H9 (cell line): ENCODE data around the gene SPTBN1. TPM values are rescaled to one million over a fixed set of nuclear protein-coding genes. Genes with fewer than 3 reads are reported as not detected.

Source experiments
- DNase-seq: peaks from one replicate; pipeline ENCODE4 v3.0.0-alpha.2; 2017
- H2AFZ ChIP-seq: one replicate; pipeline ENCODE4 v1.6.1; 2013; ENCODE audit warnings: mild to moderate bottlenecking, low read length, control low read depth, moderate library complexity
- H2AK5ac ChIP-seq: 2 replicates; pipeline ENCODE4 v1.6.1; 2013; ENCODE audit warnings: low read length, control low read depth, mixed read lengths; ENCODE audit not compliant: insufficient read length
- H2BK120ac ChIP-seq: one replicate; pipeline ENCODE4 v1.6.1; 2013; ENCODE audit warnings: low read depth, mild to moderate bottlenecking, low read length, control low read depth, inconsistent platforms; ENCODE audit not compliant: poor library complexity, severe bottlenecking
- H2BK12ac ChIP-seq: 2 replicates; pipeline ENCODE4 v1.6.1; 2013; ENCODE audit warnings: low read length, control low read depth, mixed read lengths, low read depth; ENCODE audit not compliant: insufficient read length
- H2BK15ac ChIP-seq: 2 replicates; pipeline ENCODE4 v1.6.1; 2013; ENCODE audit warnings: low read depth, low read length, control low read depth
- H2BK20ac ChIP-seq: one replicate; pipeline ENCODE4 v1.6.1; 2013; ENCODE audit warnings: low read depth, mild to moderate bottlenecking, low read length, control low read depth, inconsistent platforms; ENCODE audit not compliant: poor library complexity, severe bottlenecking
- H2BK5ac ChIP-seq: 2 replicates; pipeline ENCODE4 v1.6.1; 2013; ENCODE audit warnings: low read length, control low read depth, mixed read lengths; ENCODE audit not compliant: insufficient read length
- H3K14ac ChIP-seq: 2 replicates; pipeline ENCODE4 v1.6.1; 2013; ENCODE audit warnings: low read length, control low read depth; ENCODE audit not compliant: insufficient read depth
- H3K18ac ChIP-seq: 2 replicates; pipeline ENCODE4 v1.6.1; 2013; ENCODE audit warnings: low read depth, mild to moderate bottlenecking, mixed read lengths, low read length, control low read depth; ENCODE audit not compliant: insufficient read length
- H3K23ac ChIP-seq: 2 replicates; pipeline ENCODE4 v1.6.1; 2013; ENCODE audit warnings: low read length, control low read depth, mixed read lengths, low read depth; ENCODE audit not compliant: insufficient read length
- H3K23me2 ChIP-seq: 2 replicates; pipeline ENCODE4 v1.6.1; 2013; ENCODE audit warnings: low read depth, mild to moderate bottlenecking, mixed read lengths, low read length, control low read depth; ENCODE audit not compliant: insufficient read length, poor library complexity, severe bottlenecking
- H3K27ac ChIP-seq: 2 replicates; pipeline ENCODE4 v1.5.1; 2013; ENCODE audit warnings: low read length, control low read depth, mixed read lengths, low read depth; ENCODE audit not compliant: insufficient read length
- H3K27me3 ChIP-seq: 2 replicates; pipeline ENCODE4 v1.6.1; 2013; ENCODE audit warnings: low read length, control low read depth, inconsistent platforms; ENCODE audit not compliant: insufficient read depth
- H3K4ac ChIP-seq: 2 replicates; pipeline ENCODE4 v1.6.1; 2013; ENCODE audit warnings: low read depth, mild to moderate bottlenecking, control low read depth, inconsistent platforms, low read length, moderate library complexity
- H3K4me1 ChIP-seq: 2 replicates; pipeline ENCODE4 v1.6.1; 2013; ENCODE audit warnings: low read length, control low read depth, inconsistent platforms; ENCODE audit not compliant: insufficient read depth
- H3K4me2 ChIP-seq: 2 replicates; pipeline ENCODE4 v1.6.1; 2013; ENCODE audit warnings: low read length, control low read depth, mixed read lengths; ENCODE audit not compliant: insufficient read length, insufficient read depth
- H3K56ac ChIP-seq: 2 replicates; pipeline ENCODE4 v1.6.1; 2013; ENCODE audit warnings: low read depth, mild to moderate bottlenecking, mixed read lengths, low read length, control low read depth; ENCODE audit not compliant: insufficient read length
- H3K79me1 ChIP-seq: 2 replicates; pipeline ENCODE4 v1.6.1; 2013; ENCODE audit warnings: low read depth, mild to moderate bottlenecking, moderate library complexity, low read length, control low read depth, inconsistent platforms; ENCODE audit not compliant: insufficient read depth, poor library complexity, severe bottlenecking
- H3K79me2 ChIP-seq: 2 replicates; pipeline ENCODE4 v1.6.1; 2013; ENCODE audit warnings: low read length, control low read depth, inconsistent platforms; ENCODE audit not compliant: insufficient read depth
- H3K9ac ChIP-seq: 2 replicates; pipeline ENCODE4 v1.6.1; 2013; ENCODE audit warnings: low read length, control low read depth, mixed read lengths; ENCODE audit not compliant: insufficient read length; ENCODE audit errors: extremely low read depth
- H3K9me3 ChIP-seq: one replicate; pipeline ENCODE4 v1.6.1; 2013; ENCODE audit warnings: low read depth, low read length, inconsistent platforms; ENCODE audit not compliant: control insufficient read depth
- H3T11ph ChIP-seq: one replicate; pipeline ENCODE4 v1.6.1; 2013; ENCODE audit warnings: mild to moderate bottlenecking, low read length, control low read depth, inconsistent platforms
- H4K20me1 ChIP-seq: one replicate; pipeline ENCODE4 v1.6.1; 2013; ENCODE audit not compliant: control insufficient read depth, insufficient read length, insufficient read depth
- H4K5ac ChIP-seq: 2 replicates; pipeline ENCODE4 v1.6.1; 2013; ENCODE audit warnings: low read depth, mild to moderate bottlenecking, mixed read lengths, low read length, control low read depth; ENCODE audit not compliant: insufficient read length
- H4K8ac ChIP-seq: replicated peaks from 2 replicates; pipeline ENCODE4 v1.6.1; 2013; ENCODE audit warnings: low read length, control low read depth, mixed read lengths, low read depth; ENCODE audit not compliant: insufficient read length
- H4K91ac ChIP-seq: 2 replicates; pipeline ENCODE4 v1.6.1; 2013; ENCODE audit warnings: low read depth, mild to moderate bottlenecking, moderate library complexity, mixed read lengths, low read length, control low read depth; ENCODE audit not compliant: insufficient read length
- H3K27ac Mint-ChIP-seq, 3 experiments: 2 replicates in 2 of 3; 3 replicates in 1 of 3; pipeline ENCODE4 v1.8.0; 2020 to 2021; ENCODE audit warnings: mixed read lengths in 3 of 3, mild to moderate bottlenecking in 1 of 3, moderate library complexity in 1 of 3
- H3K27me3 Mint-ChIP-seq: 2 replicates; pipeline ENCODE4 v1.8.0; 2021; ENCODE audit warnings: low read depth, mild to moderate bottlenecking, moderate library complexity, mixed read lengths
- H3K36me3 Mint-ChIP-seq, 3 experiments: 2 replicates in 2 of 3; 3 replicates in 1 of 3; pipeline ENCODE4 v1.8.0; 2020 to 2021; ENCODE audit warnings: low read depth in 3 of 3, mixed read lengths in 3 of 3; ENCODE audit not compliant: insufficient read depth in 1 of 3
- H3K4me1 Mint-ChIP-seq, 2 experiments: 2 replicates each; pipeline ENCODE4 v1.8.0; 2020; ENCODE audit warnings: mixed read lengths in 2 of 2
- H3K4me3 Mint-ChIP-seq, 2 experiments: 2 replicates in 1 of 2; 3 replicates in 1 of 2; pipeline ENCODE4 v1.8.0; 2020 to 2021; ENCODE audit warnings: mild to moderate bottlenecking in 2 of 2, mixed read lengths in 2 of 2, moderate library complexity in 1 of 2
- H3K9me3 Mint-ChIP-seq, 2 experiments: 2 replicates in 1 of 2; 3 replicates in 1 of 2; pipeline ENCODE4 v1.8.0; 2020; ENCODE audit warnings: mild to moderate bottlenecking in 2 of 2, mixed read lengths in 2 of 2, moderate library complexity in 1 of 2
- WGBS: extraction: QIAGEN DNeasy Blood & Tissue Kit; methylation state at CpG from one replicate; pipeline ENCODE4 v1.1.7; 2013; ENCODE audit warnings: missing lambda C conversion rate, low lambda C conversion rate, mixed read lengths; ENCODE audit not compliant: insufficient read length; ENCODE audit errors: extremely low coverage; 5-methylcytosine and 5-hydroxymethylcytosine counted together
- total RNA-seq: library from RNA; stranded (reverse); gene quantifications from 2 replicates; pipeline ENCODE4 v1.2.1, GENCODE V29; 2021
- TF ChIP-seq, protein P1 (sequence below): fragments of 200-600 bp; sonication (generic); conservative IDR thresholded peaks from 3 replicates; pipeline ENCODE4 v1.8.0; 2021; ENCODE audit warnings: antibody characterized with exemption, mild to moderate bottlenecking

The SPTBN1 gene
- total RNA-seq, 1 experiment from 2014 or later: 164 TPM

DNA sequence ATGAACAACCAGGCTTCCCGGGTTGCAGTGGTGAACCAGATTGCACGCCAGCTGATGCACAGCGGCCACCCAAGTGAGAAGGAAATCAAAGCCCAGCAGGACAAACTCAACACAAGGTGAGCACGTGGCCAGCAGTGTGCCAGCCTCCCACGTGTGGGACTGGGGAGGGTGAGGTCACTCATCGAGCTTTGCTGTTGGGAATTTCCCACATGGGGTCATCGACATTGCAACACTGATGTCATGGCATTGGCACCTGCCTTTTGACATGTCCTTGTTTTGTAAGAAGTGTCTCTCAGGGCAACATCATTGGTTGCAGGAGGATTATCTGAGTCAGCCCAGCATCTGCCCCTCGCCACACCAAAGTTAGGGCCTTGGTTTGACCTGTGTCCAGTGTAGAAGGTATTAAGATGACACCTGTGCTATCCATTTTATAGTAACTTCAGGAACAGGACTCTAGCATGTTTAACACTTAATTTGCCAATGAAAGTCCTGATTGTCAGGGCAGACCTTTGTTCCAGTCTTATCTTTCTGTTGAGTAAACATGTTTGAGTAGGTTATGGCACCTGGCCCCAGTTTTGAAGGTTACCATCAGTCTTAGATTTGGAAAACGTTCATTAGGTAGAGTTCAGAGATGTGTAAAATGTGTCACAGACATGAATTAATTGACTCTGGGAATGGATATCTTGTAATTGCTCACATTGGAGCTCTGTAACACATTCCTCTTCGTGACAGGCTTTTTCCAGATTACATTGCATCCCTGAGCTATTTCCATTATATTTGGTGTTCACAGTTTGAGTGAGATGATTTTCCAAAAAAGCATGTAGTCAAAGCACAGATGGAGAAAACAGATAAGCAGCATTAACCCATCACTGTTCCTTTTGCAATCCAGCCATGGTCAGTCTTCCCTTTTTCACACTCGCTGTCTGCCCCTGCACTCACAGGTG is 174.1 kb downstream of the SPTBN1 start:
- Mint-ChIP-seq H3K27me3 (no peaks in the 10 kb centered on the region), H3K4me1 (no peaks in the 10 kb centered on the region; a peak in 1 of 4 replicates), H3K4me3 (no peak overlapping the region), H3K27ac (no peak overlapping the region), H3K36me3 (peaks cover 60 to 95% (median 95%) of the 10 kb centered on the region in 3 experiments), H3K9me3 (no peaks in the 10 kb centered on the region)
- no peak overlapping the region for H2BK20ac ChIP-seq
- H3K4me1 ChIP-seq: no peaks in the 10 kb centered on the region
- TF ChIP-seq, protein P1, sequence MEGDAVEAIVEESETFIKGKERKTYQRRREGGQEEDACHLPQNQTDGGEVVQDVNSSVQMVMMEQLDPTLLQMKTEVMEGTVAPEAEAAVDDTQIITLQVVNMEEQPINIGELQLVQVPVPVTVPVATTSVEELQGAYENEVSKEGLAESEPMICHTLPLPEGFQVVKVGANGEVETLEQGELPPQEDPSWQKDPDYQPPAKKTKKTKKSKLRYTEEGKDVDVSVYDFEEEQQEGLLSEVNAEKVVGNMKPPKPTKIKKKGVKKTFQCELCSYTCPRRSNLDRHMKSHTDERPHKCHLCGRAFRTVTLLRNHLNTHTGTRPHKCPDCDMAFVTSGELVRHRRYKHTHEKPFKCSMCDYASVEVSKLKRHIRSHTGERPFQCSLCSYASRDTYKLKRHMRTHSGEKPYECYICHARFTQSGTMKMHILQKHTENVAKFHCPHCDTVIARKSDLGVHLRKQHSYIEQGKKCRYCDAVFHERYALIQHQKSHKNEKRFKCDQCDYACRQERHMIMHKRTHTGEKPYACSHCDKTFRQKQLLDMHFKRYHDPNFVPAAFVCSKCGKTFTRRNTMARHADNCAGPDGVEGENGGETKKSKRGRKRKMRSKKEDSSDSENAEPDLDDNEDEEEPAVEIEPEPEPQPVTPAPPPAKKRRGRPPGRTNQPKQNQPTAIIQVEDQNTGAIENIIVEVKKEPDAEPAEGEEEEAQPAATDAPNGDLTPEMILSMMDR: no peak
- no peak overlapping the region for H4K5ac ChIP-seq
- no peak overlapping the region for H2BK12ac ChIP-seq
- H3K9me3 ChIP-seq: no peaks in the 10 kb centered on the region
- H3K56ac ChIP-seq: no peak overlapping the region
- H3T11ph ChIP-seq: no peak overlapping the region
- no peak overlapping the region for H3K27ac ChIP-seq
- no peak overlapping the region for H3K23ac ChIP-seq
- H3K79me1 ChIP-seq: no peaks in the 10 kb centered on the region
- H3K9ac ChIP-seq: no peak overlapping the region
- no peak overlapping the region for H3K4ac ChIP-seq
- WGBS: no CpG with 5 or more reads among the region's 11 CpGs
- no peak overlapping the region for H2BK5ac ChIP-seq
- H2AFZ ChIP-seq: no peak overlapping the region
- H2BK15ac ChIP-seq: no peak overlapping the region
- no peak overlapping the region for H3K14ac ChIP-seq
- no peak for DNase-seq
- H4K91ac ChIP-seq: no peak overlapping the region
- H3K4me2 ChIP-seq: no peak overlapping the region
- H3K18ac ChIP-seq: no peak overlapping the region
- H2BK120ac ChIP-seq: no peak overlapping the region
- H3K27me3 ChIP-seq: no peaks in the 10 kb centered on the region
- no peaks in the 10 kb centered on the region; the same call in 1 of the 2 replicates for H3K79me2 ChIP-seq
- H4K8ac ChIP-seq: no peak overlapping the region
- H4K20me1 ChIP-seq: peaks cover 4% of the 10 kb centered on the region
- H2AK5ac ChIP-seq: no peak overlapping the region
- no peaks in the 10 kb centered on the region for H3K23me2 ChIP-seq
